SK-N-SH treated with all-trans-retinoic acid at 6 μM for 48 hours (cell line): Measurements from ENCODE around the gene RHBDF2.

ENCODE experiments used
- ARNTL ChIP-seq: fragments of 450-650 bp; formaldehyde crosslinking; IDR thresholded peaks from 2 replicates; pipeline ENCODE4 v1.5.0; 2020; ENCODE audit warnings: low read depth, mild to moderate bottlenecking, moderate library complexity, borderline replicate concordance
- CREB5 ChIP-seq: fragments of 250-450 bp; sonication (Bioruptor Pico); IDR thresholded peaks from 2 replicates; pipeline ENCODE4 v1.5.1; 2020; ENCODE audit warnings: low read depth, mild to moderate bottlenecking, moderate library complexity
- CSDC2 ChIP-seq: fragments of 250-450 bp; sonication (Bioruptor Pico); IDR thresholded peaks from 2 replicates; pipeline ENCODE4 v1.5.0; 2020; ENCODE audit warnings: mild to moderate bottlenecking, moderate library complexity
- ESRRG ChIP-seq: fragments of 250-450 bp; sonication (Bioruptor Pico); IDR thresholded peaks from 2 replicates; pipeline ENCODE4 v1.6.1; 2021; ENCODE audit warnings: mild to moderate bottlenecking
- ISL1 ChIP-seq: fragments of 250-450 bp; sonication (Bioruptor Pico); IDR thresholded peaks from 2 replicates; pipeline ENCODE4 v2.1.2; 2022; ENCODE audit warnings: mild to moderate bottlenecking, moderate library complexity
- PATZ1 ChIP-seq: fragments of 250-450 bp; sonication (Bioruptor Pico); IDR thresholded peaks from 2 replicates; pipeline ENCODE4 v1.8.0; 2020; ENCODE audit warnings: mild to moderate bottlenecking, moderate library complexity, borderline replicate concordance
- POU6F1 ChIP-seq: fragments of 250-450 bp; sonication (Bioruptor Pico); IDR thresholded peaks from 2 replicates; pipeline ENCODE4 v1.8.0; 2021; ENCODE audit warnings: low read depth, mild to moderate bottlenecking, moderate library complexity, borderline replicate concordance
- TCF4 ChIP-seq: fragments of 250-450 bp; sonication (Bioruptor Pico); IDR thresholded peaks from 2 replicates; pipeline ENCODE4 v1.8.0; 2021; ENCODE audit warnings: mild to moderate bottlenecking, moderate library complexity, borderline replicate concordance
- TOX ChIP-seq: fragments of 250-450 bp; sonication (Bioruptor Pico); IDR thresholded peaks from 2 replicates; pipeline ENCODE4 v1.8.0; 2021; ENCODE audit warnings: mild to moderate bottlenecking, moderate library complexity, borderline replicate concordance
- TSHZ2 ChIP-seq: fragments of 250-450 bp; sonication (Bioruptor Pico); IDR thresholded peaks from 2 replicates; pipeline ENCODE4 v1.5.0; 2020; ENCODE audit warnings: mild to moderate bottlenecking, moderate library complexity
- ZFP30 ChIP-seq: fragments of 450-650 bp; formaldehyde crosslinking; IDR thresholded peaks from 2 replicates; pipeline ENCODE4 v1.5.0; 2022; ENCODE audit warnings: mild to moderate bottlenecking, moderate library complexity
- ZNF565 ChIP-seq: fragments of 450-650 bp; formaldehyde crosslinking; conservative IDR thresholded peaks from 2 replicates; pipeline ENCODE4 v1.5.0; 2020; ENCODE audit warnings: low read depth, mild to moderate bottlenecking, moderate library complexity
- ZNF8 ChIP-seq: fragments of 450-650 bp; formaldehyde crosslinking; IDR thresholded peaks from 2 replicates; pipeline ENCODE4 v1.5.0; 2020; ENCODE audit warnings: mild to moderate bottlenecking, moderate library complexity

- TF ChIP-seq POU6F1 (CRISPR knock-in tag) (no peak), PATZ1 (CRISPR knock-in tag) (no peak), ZFP30 (CRISPR knock-in tag) (no peak), ARNTL (no peak), TSHZ2 (CRISPR knock-in tag) (no peak), TOX (CRISPR knock-in tag) (no peak), TCF4 (CRISPR knock-in tag) (no peak), ZNF8 (CRISPR knock-in tag) (no peak), CSDC2 (CRISPR knock-in tag) (no peak), CREB5 (CRISPR knock-in tag) (no peak), ISL1 (CRISPR knock-in tag) (no peak), ZNF565 (CRISPR knock-in tag) (no peak), ESRRG (CRISPR knock-in tag) (no peak)
Observed at GRCh38 chr17:76441686-76442340, 59.4 kb downstream of the RHBDF2 start.
